Amniotic epithelial cell (primary cell): ENCODE measurements around the gene TIAM1.
A peak's percentile ranks its signal among the peaks of the same experiment; 100 is the strongest.

ENCODE experiments used
- DNase-seq: peaks from one replicate; pipeline ENCODE4 v3.0.0-alpha.2; 2010; ENCODE audit warnings: low read depth

Gene TIAM1

DNA sequence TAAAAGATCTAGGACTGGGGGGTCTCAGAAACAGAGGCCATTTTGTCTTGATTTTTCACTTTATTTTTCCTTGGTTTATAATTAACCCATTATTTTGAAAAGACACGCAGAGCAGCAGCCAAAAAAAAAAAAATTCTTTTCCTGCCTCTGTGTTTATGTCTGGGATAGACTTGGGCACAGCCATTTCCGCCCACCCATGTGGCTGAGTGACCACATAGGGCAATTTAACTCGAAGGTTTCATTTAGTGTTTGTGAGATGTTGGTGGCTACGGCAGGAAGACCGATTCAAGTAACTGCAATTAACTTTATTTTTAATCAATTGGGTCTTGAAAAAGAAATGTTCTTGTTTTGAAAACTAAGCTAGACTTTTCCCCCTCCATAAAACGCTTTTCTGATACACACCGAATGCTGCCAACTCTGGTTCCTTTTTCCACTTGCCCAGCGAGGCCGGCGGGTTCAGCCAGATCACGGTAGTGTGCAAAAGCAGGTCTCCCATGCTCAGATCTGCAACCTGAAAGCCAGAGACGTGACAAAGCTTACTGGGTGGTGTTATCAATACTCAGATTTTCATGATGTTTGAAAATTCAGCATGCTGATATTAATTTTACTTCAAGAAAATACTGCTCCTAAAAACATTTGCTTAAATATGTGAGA, 208.4 kb downstream of the TIAM1 start:
- no peak for DNase-seq

DNA sequence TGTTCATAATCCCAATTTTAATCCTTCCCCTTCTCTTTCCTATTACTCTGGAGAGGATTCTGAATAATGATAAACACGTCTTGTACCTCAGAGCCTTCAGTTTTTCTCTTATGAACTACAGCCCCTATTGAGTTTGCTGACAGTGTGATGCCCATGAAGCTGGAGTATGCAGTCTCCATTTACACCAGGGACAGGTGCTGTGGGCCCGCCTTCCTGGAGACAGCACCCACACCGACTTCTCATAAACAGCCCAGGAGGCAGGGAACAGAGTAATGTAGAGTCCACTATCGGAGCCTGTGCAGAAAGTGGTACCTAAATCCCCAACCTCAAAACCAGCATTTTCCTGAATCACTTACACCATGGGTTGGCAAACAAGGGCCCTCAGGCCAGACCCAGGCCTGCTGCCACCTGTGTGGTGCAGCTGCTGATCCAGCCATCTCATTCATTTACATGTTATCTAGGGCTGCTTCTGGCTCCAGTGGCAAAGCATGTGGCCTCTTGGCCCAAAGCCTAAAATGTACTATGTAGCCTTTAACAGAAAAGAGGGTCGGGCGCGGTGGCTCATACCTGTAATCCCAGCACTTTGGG, 210.7 kb downstream of the TIAM1 start:
- DNase-seq, result no peak

DNA sequence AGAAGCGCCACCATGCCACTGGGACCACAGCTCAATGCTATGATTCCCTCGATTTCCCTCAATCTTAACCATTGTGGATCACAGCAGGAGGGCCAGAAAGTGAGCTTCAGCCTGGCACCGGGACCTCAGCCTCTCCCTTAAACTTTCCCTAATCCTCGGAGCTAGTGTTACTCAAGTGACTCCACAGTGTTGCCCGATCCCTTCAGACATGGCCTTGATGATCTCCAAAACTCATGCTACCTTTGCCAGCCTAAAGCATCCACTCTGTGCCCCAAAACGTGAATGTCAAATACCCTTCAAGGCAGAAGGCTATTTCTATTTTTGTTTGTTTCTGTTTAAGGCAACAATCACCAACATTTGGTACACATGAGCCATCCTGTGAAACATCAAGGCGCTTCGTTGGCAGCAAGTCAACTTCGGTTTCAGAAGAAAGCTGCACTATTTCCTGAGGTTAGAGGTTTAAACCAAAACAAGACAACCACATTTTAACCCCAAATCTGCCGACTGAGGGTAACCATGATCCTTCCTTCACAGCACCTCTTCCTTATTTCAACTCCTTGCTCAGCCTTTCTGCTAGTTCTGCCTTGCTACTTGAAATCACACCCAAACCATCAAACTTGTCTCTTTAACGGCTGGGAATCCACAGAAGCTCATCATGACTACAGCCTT, 211.4 kb downstream of the TIAM1 start:
- no peak for DNase-seq

DNA sequence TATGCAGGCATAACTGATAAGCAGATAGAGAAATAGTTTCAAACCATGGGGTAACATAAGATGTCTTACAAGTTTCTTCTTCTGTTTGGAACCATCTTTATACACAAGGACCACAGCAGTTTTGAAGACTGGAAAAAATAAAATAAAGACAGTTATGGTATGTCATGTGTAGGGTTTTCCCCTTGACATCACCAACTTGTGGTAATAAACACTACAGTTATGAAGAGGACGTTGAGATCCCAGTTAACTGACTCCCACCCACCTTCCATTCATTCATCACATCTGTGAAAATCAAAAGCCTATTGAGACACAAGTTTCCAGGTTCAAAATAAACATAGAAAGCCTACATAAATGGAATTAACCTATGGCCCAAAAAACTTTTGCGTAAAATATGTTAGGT, 213.2 kb downstream of the TIAM1 start:
- no peak for DNase-seq

DNA sequence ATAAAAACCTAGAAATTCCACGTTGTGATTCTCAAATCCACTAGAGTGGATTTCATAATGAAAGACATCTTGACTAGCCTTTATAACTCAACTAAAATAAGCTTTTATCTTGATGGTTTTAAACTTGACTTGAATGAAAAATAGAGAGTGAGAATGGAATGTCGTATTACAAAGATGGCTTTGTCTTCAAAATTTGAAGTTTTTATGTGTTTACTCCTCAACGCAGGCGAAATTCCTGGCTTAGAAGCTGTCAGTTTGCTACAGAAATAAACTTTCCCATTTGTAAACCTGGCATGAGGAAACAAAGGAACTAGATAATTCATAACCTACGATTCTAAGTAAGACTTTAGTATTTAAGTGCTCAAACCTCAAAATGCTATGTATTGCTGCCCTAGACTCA, 215.8 kb downstream of the TIAM1 start:
- DNase-seq, result no peak

DNA sequence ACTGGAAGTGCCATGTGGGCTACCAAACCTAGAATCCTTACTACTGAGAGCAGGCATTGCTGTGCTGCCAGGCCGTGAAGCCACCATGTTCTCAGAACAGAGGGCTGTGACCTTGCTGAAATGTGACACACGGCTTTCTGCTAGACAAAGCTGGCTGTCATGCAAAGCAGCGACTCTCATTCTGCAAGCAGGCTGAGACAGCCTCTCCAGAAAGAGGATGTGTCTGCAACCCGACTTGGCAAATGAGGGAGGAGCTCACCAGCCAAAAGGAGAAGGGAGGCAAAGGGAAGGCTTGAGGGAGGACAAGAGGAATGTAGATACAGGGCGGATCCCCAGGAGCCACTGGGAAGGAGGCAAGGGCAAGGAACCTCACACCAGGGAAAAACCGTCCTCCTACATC, 220.1 kb downstream of the TIAM1 start:
- DNase-seq, result no peak

DNA sequence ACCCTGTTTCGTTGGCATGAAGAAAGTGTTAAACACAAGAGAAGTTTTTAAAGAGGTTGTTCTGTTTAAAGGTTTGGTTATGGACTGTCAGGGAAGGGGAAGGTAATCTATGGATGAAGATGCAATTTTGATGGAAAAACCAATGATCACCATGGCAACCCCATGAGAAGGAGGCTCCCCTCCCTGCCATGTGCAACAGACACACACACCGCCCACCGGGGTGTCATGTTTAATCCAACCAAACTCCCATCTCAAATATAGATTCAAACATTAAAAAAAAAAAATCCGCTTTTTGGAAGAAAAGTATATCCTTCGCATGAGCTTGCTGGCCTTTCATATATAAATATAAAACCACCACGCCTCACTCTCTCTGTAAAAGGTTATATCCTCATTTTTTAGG, 224.9 kb downstream of the TIAM1 start:
- DNase-seq, result no peak

DNA sequence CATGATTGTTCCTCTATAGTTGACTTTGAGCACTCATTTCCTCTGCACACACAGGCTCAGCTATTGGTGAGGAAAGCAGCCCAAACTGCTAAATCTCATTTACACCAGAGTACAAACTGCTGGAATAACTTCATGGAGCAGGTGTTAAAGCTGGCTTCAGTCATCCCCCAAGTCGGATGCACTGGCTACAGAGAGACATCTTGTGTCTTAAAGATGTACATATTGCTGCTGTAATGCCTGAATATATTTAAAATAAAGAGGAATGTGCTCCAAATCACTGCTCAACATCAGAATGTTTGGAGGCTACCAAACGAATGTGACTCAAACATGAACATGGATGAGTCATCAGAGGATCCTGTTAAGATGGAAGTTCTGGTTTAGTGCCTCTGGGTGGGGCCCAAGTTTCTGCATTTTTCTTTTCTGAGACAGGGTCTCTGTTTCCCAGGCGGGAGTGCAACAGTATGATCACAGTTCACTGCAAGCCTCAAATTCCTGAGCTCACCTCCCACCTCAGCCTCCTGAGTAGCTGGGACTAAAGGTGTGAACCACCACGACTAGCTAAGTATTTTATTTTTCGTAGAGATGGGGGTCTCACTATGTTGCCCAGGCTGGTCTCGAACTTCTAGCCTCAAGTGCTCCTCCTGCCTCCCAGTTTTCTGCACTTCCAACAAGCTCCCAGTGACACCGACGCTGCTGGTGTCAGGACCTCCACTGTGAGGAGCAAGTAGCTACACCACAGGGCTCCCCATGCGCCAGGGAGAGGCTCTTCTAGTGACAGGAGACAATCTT, 226.7 kb downstream of the TIAM1 start:
- peak; percentile 46 for DNase-seq

DNA sequence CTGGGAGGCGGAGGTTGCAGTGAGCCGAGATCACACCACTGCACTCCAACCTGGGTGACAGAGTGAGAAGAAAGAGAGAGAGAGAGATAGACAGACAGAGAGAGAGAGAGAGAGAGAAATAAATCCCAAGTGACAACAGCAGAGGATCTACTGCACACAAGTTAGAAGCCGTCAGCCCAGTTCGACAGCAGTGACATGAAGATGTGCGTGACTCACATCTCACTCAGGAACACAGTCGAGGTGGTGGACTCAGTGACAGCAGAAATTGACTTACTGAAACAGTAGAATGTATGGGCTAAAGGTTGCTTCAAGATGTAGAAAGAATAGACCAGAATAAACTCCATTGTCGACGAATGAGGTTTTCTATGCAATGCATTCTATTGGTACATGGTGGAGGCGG, 228.8 kb downstream of the TIAM1 start:
- no peak for DNase-seq

DNA sequence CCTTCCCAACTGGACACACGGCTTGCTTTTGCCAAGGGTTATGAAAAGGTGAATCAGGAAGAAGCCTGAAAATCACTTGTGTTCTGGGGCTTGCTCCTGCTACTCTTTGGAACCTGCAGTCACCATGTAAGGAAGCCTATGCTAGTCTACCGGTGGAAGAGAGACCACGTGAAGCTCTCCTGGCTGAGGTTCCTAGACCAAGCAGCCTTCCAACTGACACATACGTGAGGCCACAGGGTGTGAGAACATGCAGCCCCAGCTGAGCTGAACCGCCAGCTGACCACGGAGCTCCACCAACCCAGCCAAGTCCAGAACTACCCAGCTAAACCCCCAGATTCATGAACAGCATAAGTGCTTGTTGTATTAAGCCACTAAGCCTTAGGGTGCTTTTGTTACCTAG, 233.0 kb downstream of the TIAM1 start:
- no peak for DNase-seq

DNA sequence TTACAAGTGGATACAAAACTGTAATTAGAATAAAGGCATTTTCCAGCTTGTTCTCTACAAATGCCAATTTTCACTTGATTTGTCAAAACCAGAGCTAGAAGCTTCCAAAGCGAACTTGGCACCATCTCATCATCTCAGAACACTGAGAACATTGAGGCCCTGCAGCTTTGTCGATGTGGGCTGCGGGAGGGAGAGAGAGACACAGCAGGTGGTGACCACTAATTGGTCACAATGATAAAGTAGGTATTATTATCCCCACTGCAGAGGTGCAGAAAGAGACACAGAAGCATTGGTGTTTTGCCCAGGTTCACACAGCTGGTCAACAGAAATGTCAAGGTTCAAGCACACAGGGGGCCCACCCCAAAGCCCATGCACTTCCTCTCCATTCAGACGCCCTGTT, 233.6 kb downstream of the TIAM1 start:
- no peak for DNase-seq

DNA sequence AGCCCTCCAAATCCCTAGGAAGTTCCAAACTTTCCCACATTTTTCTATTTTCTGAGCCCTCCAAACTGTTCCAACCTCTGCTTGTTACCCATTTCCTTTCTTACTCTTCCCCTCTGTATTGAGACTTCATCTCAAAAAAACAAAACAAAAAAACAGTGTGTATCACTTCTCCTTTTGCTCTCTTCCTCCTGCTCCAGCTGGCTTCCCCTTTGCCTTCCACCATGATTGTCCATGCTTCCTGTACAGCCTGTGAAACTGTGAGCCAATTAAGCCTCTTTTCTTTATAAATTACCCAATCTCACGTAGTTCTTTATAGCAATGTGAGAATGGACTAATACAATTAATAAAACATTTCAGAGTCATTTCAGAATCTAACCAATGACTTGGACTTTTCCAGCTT, 236.2 kb downstream of the TIAM1 start:
- no peak for DNase-seq

DNA sequence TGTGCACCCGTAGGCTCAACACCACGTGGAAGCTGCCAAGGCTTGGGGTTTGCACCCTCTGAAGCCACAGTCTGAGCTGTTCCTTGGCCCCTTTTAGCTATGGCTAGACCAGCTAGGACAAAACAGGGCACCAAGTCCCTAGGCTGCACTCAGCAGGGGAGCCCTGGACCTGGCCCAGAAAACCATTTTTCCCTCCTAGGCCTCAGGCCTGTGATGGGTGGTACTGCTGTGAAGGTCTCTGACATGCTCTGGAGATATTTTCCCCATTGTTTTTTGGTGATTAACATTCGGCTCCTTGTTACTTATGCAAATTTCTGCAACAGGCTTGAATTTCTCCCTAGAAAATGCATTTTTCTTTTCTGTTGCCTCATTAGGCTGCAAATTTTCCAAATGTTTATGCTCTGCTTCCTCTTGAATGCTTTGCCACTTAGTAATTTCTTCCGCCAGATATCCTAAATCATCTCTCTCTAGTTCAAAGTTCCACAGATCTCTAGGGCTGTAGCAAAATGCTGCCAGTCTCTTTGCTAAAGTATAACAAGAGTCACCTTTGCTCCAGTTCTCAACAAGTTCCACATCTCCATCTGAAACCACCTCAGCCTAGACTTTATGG, 236.8 kb downstream of the TIAM1 start:
- DNase-seq, result no peak

DNA sequence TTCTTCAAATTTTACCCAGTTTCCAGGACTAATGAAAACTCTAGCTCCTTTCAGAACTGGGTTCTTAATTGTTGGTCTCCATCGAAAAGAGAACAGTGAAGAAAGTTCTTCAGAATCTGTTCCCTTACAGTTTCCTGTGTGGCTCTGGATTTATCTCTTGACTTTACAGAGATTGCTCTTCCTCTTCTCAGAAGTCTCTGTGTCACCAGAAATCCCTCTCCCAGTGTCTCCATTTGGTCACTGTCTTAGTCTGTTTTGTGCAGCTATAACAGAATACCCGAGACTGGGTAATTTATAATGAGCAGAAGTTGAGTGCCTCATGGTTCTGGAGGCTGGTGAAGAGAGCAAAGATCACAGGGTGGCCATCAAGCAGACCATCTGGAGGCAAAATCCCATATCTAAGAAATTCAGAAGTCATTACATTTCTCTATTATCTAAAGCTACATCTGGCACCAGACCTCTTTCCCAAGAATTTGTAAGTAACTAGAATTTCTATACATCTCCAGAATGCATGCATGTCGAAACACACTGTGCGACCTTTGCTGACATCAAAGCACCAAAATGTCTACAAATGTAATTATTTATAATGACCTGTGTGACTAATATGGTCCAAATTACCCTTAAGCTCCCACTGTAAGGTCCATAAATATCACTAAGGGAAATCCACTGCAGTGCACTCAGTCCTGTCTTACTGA, 240.3 kb downstream of the TIAM1 start:
- no peak for DNase-seq

DNA sequence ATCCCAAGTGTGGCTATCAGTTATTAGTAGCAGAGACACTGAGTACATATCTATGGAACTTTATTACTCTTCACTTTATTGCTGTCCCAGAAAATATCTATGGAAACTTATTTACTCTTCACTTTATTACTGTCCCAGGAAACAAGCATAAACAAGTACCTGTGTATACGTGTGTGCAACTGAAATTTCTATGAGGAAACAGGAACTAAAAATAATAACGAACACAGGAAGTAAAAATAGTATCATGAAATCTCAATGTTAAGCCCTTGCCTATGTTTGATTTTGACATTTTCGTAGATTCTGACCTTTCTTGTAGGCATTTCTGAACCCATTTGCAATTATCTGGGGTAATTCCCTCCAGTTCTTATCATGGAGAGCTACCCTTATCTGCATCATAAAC, 240.9 kb downstream of the TIAM1 start:
- no peak for DNase-seq

DNA sequence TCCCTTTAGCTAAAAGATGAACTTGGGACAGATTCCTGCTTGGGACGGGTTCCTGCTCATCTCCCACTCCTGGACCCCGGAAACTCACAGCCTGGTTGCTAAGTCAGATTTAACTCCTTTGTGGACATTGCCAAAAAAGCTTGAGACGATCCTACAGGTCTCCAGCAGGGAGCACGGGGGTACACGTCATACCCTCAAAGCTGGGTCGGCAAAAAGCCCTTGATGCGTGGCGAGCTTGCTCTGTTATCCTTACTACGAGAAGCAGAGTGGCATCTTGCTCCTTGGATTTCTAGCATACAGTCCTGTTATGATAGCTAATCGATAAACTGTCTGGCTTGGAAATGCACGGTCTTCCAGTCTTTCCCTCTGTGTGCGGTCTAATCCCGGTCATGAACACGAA, 244.9 kb downstream of the TIAM1 start:
- DNase-seq, result no peak

DNA sequence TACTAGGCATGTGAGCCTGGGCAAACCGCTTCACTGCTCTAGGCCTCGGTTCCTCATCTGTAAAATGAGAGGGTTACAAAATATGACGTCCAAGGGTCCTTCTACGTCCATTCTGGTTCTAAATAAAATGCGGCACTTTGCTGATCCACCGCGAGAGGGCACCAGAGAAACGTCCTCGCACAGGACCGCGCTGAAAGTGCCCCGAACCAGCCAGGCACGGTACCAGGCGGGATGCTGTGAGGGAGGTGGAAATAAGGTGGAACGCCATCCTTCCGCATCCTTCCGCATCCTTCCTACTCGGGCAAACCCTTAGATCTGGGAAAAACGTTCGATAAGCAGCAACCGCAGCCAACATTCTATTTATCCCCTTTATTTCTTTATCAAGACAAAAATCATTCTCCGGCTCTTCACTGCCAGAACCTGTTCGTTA, 245.5 kb downstream of the TIAM1 start:
- DNase-seq, result peak; percentile 27

DNA sequence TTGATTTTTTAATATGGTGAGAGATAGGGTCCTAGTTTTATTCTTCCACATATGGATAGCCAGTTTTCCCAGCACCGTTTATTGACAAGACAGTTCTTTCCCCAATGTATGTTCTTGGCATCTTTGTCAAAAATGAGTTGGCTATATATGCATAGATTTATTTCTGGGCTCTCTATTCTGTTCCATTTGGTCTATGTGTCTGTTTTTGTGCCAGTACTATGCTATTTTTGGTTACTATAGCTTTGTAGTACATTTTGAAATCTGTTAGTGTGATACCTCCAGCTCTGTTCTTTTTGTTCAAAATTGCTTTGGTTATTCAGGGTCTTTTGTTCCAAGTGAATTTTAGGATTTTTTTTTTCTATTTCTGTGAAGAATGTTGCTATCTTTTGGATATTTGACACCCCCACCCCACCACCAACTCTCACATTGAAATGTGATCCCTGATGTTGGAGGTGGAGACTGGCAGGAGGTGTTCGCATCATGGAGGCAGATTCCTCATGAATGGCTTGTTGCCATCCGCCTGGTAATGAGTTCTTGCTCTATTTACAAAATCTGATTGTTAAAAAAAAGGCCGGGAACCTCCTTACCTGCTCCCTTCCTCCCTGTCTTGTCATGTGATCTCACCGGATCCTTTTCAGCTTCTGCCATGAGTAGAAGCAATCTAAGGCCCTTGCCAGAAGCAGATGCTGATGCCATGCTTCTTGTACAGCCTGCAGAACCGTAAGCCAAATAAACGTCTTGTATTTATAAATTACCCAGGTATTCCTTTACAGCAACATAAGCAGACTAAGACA, 251.0 kb downstream of the TIAM1 start:
- no peak for DNase-seq

DNA sequence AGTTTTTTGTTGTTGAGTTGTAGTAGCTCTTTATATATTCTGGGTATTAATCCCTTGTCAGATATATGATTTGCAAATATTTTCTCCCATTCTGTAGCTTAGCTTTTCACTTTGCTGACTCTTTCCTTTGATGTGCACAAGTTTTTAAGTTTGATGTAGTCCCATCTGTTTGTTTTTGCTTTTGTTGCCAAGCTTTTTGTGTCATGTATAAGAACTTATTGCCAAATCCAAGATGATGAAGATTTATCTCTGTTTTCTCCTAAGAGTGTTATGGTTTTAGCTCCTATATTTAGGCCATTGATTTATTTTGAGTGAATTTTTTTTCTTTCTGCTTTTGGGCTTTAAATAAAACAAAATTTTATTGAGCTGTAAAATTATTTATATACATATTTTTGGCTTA, 253.7 kb downstream of the TIAM1 start:
- no peak for DNase-seq

DNA sequence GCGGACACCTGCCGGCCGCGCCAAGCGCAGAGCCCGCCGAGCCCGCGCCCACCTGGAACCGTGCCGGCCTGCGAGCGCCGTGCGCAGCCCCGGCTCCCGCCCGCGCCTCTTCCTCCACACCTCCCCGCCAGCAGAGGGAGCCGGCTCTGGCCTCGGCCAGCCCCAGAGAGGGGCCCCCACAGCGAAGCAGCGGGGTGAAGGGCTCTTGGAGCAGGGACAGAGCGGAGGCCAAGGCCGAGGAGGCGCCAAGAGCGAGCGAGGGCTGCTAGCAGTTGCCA, 255.6 kb downstream of the TIAM1 start:
- no peak for DNase-seq
